Measurements from ENCODE around the gene TMED6.
"Not testable (repeated sequence)": the region's sequence is repeated elsewhere in the genome, so short reads cannot be mapped to it uniquely, and the experiment has no call there.

Gene TMED6

GRCh38 chr16:69307091-69307490 lies 44.5 kb downstream of the TMED6 start:
- DNase-seq (ENCODE audit: insufficient read length, low spot score) (no peak), FAIRE-seq (no peak)

DNA sequence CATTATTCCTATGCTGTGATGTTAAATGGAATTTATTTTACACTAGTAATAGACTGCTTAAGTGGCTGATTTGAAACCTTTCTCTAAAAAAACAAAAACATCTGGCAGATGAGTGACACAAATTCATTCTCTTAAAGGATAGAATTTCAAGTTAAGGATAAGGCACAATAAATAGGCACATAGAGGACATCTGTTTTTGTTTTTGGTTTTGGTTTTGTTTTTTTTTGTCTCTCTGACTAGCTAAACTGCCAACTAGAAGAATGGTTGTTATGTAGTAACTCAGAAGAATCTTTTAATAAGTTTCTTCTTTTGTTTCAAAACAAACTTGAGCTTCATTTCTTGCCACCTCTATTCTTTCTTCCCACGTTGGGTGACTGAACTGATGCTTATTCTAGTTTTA lies 45.6 kb downstream of the TMED6 start:
- DNase-seq (ENCODE audit: insufficient read length, low spot score) (no peak), FAIRE-seq (no peak)

DNA sequence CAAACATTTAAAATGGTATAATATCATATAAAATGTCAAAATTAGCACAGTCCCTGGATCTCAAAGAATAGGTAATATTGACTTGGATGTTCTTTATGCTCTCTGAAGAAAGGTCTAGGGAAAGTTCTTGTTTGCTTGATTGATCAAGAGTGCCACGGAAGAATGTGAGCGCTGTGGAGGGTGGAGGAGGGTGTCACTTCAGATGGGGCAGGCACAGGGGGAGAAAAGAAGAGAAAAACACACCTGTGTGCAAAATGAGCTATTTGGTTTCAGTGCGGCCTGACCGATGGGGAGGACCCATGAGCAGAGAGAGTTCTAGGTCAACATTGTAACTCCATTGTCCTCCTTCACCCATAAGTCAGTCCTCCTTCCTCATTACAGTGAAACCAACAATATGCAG lies 49.3 kb downstream of the TMED6 start:
- FAIRE-seq (no peak), DNase-seq (ENCODE audit: insufficient read length, low spot score) (no peak)

- DNase-seq (ENCODE audit: insufficient read length, low spot score) = no peak
Measured at GRCh38 chr16:69301861-69302260, 49.7 kb downstream of the TMED6 start.

DNA sequence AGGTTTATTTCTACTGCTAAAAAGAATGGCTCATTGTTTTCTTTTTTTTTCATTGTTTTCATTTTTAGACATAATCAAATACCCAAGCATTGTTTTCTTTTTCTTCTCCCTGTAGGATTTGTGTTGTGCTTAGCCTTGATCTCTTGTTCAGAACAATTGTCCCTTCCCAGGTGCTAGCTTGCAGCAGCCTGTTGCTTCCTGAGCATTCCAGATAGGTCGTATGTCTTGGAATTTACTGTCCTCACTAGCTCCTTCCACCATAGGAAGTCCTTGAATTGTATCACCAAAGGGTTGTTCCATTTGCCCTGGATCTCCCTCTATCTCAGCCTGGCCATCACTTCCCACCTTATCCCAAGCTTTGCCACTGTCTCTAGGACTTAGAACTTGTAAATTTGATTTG lies 50.4 kb downstream of the TMED6 start:
- no peak for DNase-seq (ENCODE audit: insufficient read length, low spot score)
- no peak for FAIRE-seq

More at GRCh38 chr16:69301861-69302260, 49.7 kb downstream of the TMED6 start:
- FAIRE-seq = no peak

GRCh38 chr16:69298261-69298660 lies 53.3 kb downstream of the TMED6 start:
- FAIRE-seq = no peak
- DNase-seq (ENCODE audit: insufficient read length, low spot score) = no peak

DNA sequence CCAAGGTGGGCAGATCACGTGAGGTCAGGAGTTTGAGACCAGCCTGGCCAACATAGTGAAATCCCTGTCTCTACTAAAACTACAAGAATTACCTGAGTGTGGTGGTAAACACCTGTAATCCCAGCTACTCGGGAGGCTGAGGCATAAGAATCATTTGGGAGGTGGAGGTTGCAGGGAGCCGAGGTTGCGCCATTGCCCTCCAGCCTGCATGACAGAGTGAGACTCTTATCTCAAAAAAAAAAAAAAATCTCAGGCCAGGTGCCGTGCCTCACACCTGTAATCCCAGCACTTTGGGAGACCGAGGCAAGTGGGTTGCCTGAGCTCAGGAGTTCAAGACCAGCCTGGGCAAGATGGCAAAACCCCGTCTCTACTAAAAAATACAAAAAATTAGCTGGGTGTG lies 54.8 kb downstream of the TMED6 start:
- FAIRE-seq; DNase-seq (ENCODE audit: insufficient read length, low spot score): not testable (repeated sequence)

DNA sequence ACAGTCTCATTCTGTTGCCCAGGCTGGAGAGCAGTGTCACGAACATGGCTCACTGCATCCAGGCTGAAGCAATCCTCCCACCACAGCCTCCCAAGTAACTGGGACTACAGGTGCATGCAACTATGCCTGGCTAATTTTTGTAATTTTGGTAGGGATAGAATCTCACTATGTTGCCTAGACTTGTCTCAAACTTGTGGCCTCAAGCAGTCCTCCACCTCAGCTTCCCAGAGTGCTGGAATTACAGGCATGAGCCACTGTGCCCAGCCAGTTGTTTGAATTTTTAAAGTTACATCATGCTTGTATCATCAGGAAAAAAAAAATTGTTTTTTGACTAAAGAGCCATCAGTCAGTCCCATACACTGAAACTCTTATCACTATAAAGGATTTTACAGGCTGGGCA lies 57.5 kb downstream of the TMED6 start:
- no peak for FAIRE-seq
- no peak for DNase-seq (ENCODE audit: insufficient read length, low spot score)

DNA sequence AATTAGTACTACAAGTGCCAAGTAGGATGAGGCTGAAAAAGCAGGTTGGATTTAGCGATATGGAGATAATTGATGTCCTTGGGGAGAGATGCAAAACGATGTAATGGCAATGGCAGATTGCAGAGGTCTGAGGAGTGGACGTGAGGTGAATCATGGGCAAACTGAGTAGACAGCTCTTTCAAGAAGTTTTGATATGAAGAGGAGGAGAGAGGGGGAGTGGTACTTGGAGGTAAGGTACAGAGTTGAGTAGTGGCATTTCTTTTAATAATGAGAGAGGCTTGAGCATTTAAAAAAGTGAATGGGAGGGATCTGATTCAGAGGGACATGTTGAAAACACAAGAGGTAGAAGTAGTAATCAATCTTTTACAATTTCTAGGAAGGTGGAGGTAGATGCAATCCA lies 58.2 kb downstream of the TMED6 start:
- no peak for FAIRE-seq
- no peak for DNase-seq (ENCODE audit: insufficient read length, low spot score)
